ENCODE results near the gene EIF4G3.

The EIF4G3 gene

GRCh38 chr1:21156019-21156418 is 20.7 kb downstream of the EIF4G3 start:
- Histone ChIP-seq H3K9ac (no peak overlapping the region), H3K27me3 (ENCODE audit: insufficient read depth, low read depth) (no peaks in the 10 kb centered on the region), H4K20me1 (ENCODE audit: insufficient read depth) (no peaks in the 10 kb centered on the region), H3K79me2 (ENCODE audit: insufficient read depth, low read depth) (peaks cover 17% of the 10 kb centered on the region; the same call in 1 of the 2 replicates), H3K4me2 (no peak overlapping the region), H3K4me1 (ENCODE audit: low read depth, poor library complexity, severe bottlenecking) (peaks cover 37% of the 10 kb centered on the region), H3K27ac (no peak overlapping the region), H3K4me3 (IDR thresholded peaks at IDR 0.05; ENCODE audit: insufficient read depth, low read depth, low read length) (no peak overlapping the region), H3K36me3 (ENCODE audit: insufficient read depth) (no peaks in the 10 kb centered on the region), H2AFZ (ENCODE audit: low read depth) (no peak overlapping the region)
- TF ChIP-seq CTCF (conservative IDR thresholded peaks at IDR 0.05; ENCODE audit: low read depth, low read length) = no peak

GRCh38 chr1:21154717-21155116 is 22.0 kb downstream of the EIF4G3 start:
- Histone ChIP-seq H3K9ac (no peak overlapping the region), H3K36me3 (ENCODE audit: insufficient read depth) (no peaks in the 10 kb centered on the region), H4K20me1 (ENCODE audit: insufficient read depth) (no peaks in the 10 kb centered on the region; the same call in 1 of the 2 replicates), H3K79me2 (ENCODE audit: insufficient read depth, low read depth) (peaks cover 11% of the 10 kb centered on the region; the same call in 1 of the 2 replicates), H3K4me2 (no peak overlapping the region), H2AFZ (ENCODE audit: low read depth) (no peak overlapping the region), H3K4me1 (ENCODE audit: low read depth, poor library complexity, severe bottlenecking) (peaks cover 34% of the 10 kb centered on the region), H3K27me3 (ENCODE audit: insufficient read depth, low read depth) (no peaks in the 10 kb centered on the region), H3K27ac (no peak overlapping the region), H3K4me3 (IDR thresholded peaks at IDR 0.05; ENCODE audit: insufficient read depth, low read depth, low read length) (no peak overlapping the region)
- TF ChIP-seq CTCF (conservative IDR thresholded peaks at IDR 0.05; ENCODE audit: low read depth, low read length) = no peak

- Histone ChIP-seq H2AFZ (ENCODE audit: low read depth) (no peak overlapping the region), H3K27ac (no peak overlapping the region), H3K9ac (no peak overlapping the region), H3K4me2 (no peak overlapping the region), H4K20me1 (ENCODE audit: insufficient read depth) (no peaks in the 10 kb centered on the region; the same call in 1 of the 2 replicates), H3K27me3 (ENCODE audit: insufficient read depth, low read depth) (no peaks in the 10 kb centered on the region), H3K4me3 (IDR thresholded peaks at IDR 0.05; ENCODE audit: insufficient read depth, low read depth, low read length) (no peak overlapping the region), H3K4me1 (ENCODE audit: low read depth, poor library complexity, severe bottlenecking) (peaks cover 34% of the 10 kb centered on the region), H3K79me2 (ENCODE audit: insufficient read depth, low read depth) (peaks cover 6% of the 10 kb centered on the region; the same call in 1 of the 2 replicates), H3K36me3 (ENCODE audit: insufficient read depth) (no peaks in the 10 kb centered on the region)
- no peak for TF ChIP-seq CTCF (conservative IDR thresholded peaks at IDR 0.05; ENCODE audit: low read depth, low read length)
Observed at GRCh38 chr1:21153388-21153787, 23.3 kb downstream of the EIF4G3 start.

GRCh38 chr1:21152423-21153100 is 24.1 kb downstream of the EIF4G3 start:
- peaks cover 6% of the 10 kb centered on the region; the same call in 1 of the 2 replicates for H3K79me2 ChIP-seq (ENCODE audit: insufficient read depth, low read depth)
- H3K36me3 ChIP-seq (ENCODE audit: insufficient read depth) = no peaks in the 10 kb centered on the region
- H3K9ac ChIP-seq = no peak overlapping the region
- no peak overlapping the region for H3K27ac ChIP-seq
- H3K4me1 ChIP-seq (ENCODE audit: low read depth, poor library complexity, severe bottlenecking) = peaks cover 34% of the 10 kb centered on the region
- no peaks in the 10 kb centered on the region for H3K27me3 ChIP-seq (ENCODE audit: insufficient read depth, low read depth)
- H2AFZ ChIP-seq (ENCODE audit: low read depth) = no peak overlapping the region
- no peak overlapping the region for H3K4me3 ChIP-seq (IDR thresholded peaks at IDR 0.05; ENCODE audit: insufficient read depth, low read depth, low read length)
- H3K4me2 ChIP-seq = no peak overlapping the region
- H4K20me1 ChIP-seq (ENCODE audit: insufficient read depth) = no peaks in the 10 kb centered on the region; the same call in 1 of the 2 replicates
- TF ChIP-seq CTCF (conservative IDR thresholded peaks at IDR 0.05; ENCODE audit: low read depth, low read length) = no peak
